Measurements from ENCODE around the gene EXOSC3. TPM values are rescaled to one million over a fixed set of nuclear protein-coding genes. Genes with fewer than 3 reads are reported as not detected.

The EXOSC3 gene
- total and polyA plus RNA-seq, 2 of the 8 experiments (the other 6 are each of a cell fraction or from before 2014, with no cell fraction given), result 46.7 to 73.4 TPM

DNA sequence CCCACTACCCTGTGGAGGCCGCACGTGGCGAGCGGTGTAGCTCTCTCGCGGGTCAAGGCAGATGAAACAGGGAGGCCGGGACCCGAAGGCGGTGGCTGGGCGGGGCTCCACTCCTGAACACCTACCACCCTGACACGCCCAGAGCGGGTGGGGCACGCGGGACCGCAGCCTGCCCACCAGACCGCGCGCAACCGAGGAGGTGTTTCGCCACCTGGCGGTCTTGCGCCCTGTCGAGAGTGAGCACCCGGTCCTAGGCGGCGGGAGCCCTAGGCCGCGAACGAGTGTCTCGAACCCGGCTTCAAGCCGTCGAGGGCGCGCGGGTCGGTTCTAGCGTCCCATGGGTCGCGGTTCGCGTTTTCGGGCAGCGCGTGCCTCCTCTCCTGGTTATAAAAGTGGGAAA is 2.2 kb upstream of the EXOSC3 start:
- ChIA-PET POLR2A (ENCODE audit: partially characterized antibody) (interaction anchor here (1.1 kb wide), 1 partner anchor 14 kb away, joined by 3 read pairs; the partner anchor contains the start of gene DCAF10), CTCF (ENCODE audit: partially characterized antibody) (interaction anchor here (0.9 to 1.5 kb wide), 3 partner anchors 11 to 39 kb away, joined by 3 to 5 read pairs (median 4); partner anchors contain the start of gene DCAF10)
- Histone ChIP-seq H3K4me2 (ENCODE audit: insufficient read depth in 1 of 2, low read depth in 2 of 2, low read length in 2 of 2) (peak overlapping the region in 1 of 2 experiments; percentile 20; a peak in 1 of 4 replicates), H3K9me3 (ENCODE audit: insufficient read depth in 2 of 2, low read depth in 1 of 2, low read length in 1 of 2) (no peaks in the 10 kb centered on the region), H3K36me3 (ENCODE audit: control insufficient read depth in 2 of 4, insufficient read depth in 4 of 4, low read length in 3 of 4) (peaks cover 10 to 17% (median 13%) of the 10 kb centered on the region in 4 experiments), H4K5ac (ENCODE audit: insufficient read length, low read depth, low read length) (no peak overlapping the region), H3K4ac (replicated peaks; ENCODE audit: insufficient read length, low read depth, low read length) (no peak overlapping the region), H2BK5ac (ENCODE audit: low read depth, low read length) (no peak overlapping the region), H3K27ac (ENCODE audit: low read depth, low read length) (no peak overlapping the region), H2BK20ac (ENCODE audit: low read length) (no peak overlapping the region), H3K4me3 (ENCODE audit: extremely low read depth in 1 of 4, insufficient read depth in 2 of 4, low read depth in 3 of 4, low read length in 4 of 4) (no peak overlapping the region), H3K23ac (ENCODE audit: insufficient read length) (no peak overlapping the region), H3K14ac (ENCODE audit: insufficient read length) (no peak overlapping the region), H2AFZ (ENCODE audit: low read length) (no peak overlapping the region), H2BK12ac (ENCODE audit: low read depth, low read length) (no peak overlapping the region), H3K18ac (ENCODE audit: extremely low read depth, low read length) (no peak overlapping the region), H2BK15ac (ENCODE audit: low read length) (no peak overlapping the region), H3K23me2 (ENCODE audit: low read depth, low read length) (peaks cover 6% of the 10 kb centered on the region), H4K20me1 (replicated peaks in 1 of 2; ENCODE audit: control insufficient read depth in 1 of 2, insufficient read depth in 2 of 2, low read length in 2 of 2) (peaks cover 0 to 10% of the 10 kb centered on the region in 2 experiments), H3K4me1 (replicated peaks in 1 of 4; ENCODE audit: control insufficient read depth in 3 of 4, insufficient read depth in 4 of 4, low read length in 3 of 4) (peaks cover 0 to 4% (median 0%) of the 10 kb centered on the region in 4 experiments; a peak in 3 of 7 replicates), H4K91ac (replicated peaks; ENCODE audit: insufficient read length, low read length) (no peak overlapping the region), H3K56ac (replicated peaks; ENCODE audit: insufficient read length, low read depth, low read length) (no peak overlapping the region), H4K8ac (ENCODE audit: extremely low read depth, insufficient read depth, low read length) (peak overlapping the region; percentile 80), H3K9ac (replicated peaks in 1 of 4; ENCODE audit: extremely low read depth in 1 of 4, low read depth in 3 of 4, low read length in 3 of 4) (no peak overlapping the region), H2BK120ac (replicated peaks; ENCODE audit: low read depth, low read length) (no peak overlapping the region), H2AK5ac (ENCODE audit: low read depth, low read length) (no peak overlapping the region), H3K79me1 (ENCODE audit: low read depth, low read length) (peaks cover 5% of the 10 kb centered on the region), H3K79me2 (ENCODE audit: control insufficient read depth in 1 of 2, insufficient read depth in 2 of 2, low read length in 2 of 2) (peaks cover 6 to 24% of the 10 kb centered on the region in 2 experiments; a peak in 3 of 4 replicates), H3K27me3 (replicated peaks in 1 of 4; ENCODE audit: control insufficient read depth in 3 of 4, extremely low read depth in 1 of 4, insufficient read depth in 3 of 4, low read length in 3 of 4) (peaks cover 0 to 3% (median 2%) of the 10 kb centered on the region in 4 experiments; a peak in 2 of 7 replicates)
- FAIRE-seq (no peak), DNase-seq (ENCODE audit: low read depth in 1 of 2, low spot score in 2 of 2) (peak in 1 of 2 experiments; percentile 61)
- 82% methylated on average over 28 of the region's 45 CpGs; no CpG with 5 or more reads in 1 of the 2 experiments for WGBS, 2 experiments (ENCODE audit: extremely low coverage in 1 of 2, insufficient coverage in 1 of 2, insufficient read length in 1 of 2, insufficient replicate concordance in 2 of 2, low coverage in 1 of 2, low lambda C conversion rate in 2 of 2, missing lambda C conversion rate in 1 of 2)
- TF ChIP-seq KDM4A (IDR thresholded peaks at IDR 0.05; ENCODE audit: low read depth, low read length, severe bottlenecking) (no peak), POU5F1 (IDR thresholded peaks at IDR 0.05; ENCODE audit: low read depth, low read length) (no peak), JUND (IDR thresholded peaks at IDR 0.05; ENCODE audit: low read length) (no peak), RAD21 (IDR thresholded peaks at IDR 0.05 in 1 of 2, conservative IDR thresholded peaks at IDR 0.05 in 1 of 2; ENCODE audit: low read depth in 2 of 2, low read length in 2 of 2) (0 out of 4 replicates have a peak, but pooled peaks of 1 of the 2 experiments have one; percentile 15), GTF2F1 (IDR thresholded peaks at IDR 0.05; ENCODE audit: borderline replicate concordance, low read depth, low read length) (no peak), PHF8 (conservative IDR thresholded peaks at IDR 0.05; ENCODE audit: low read depth, low read length) (no peak), ZNF274 (IDR thresholded peaks at IDR 0.05; ENCODE audit: borderline replicate concordance, extremely low read depth, low read length) (no peak), CEBPB (IDR thresholded peaks at IDR 0.05; ENCODE audit: low read depth, low read length) (no peak)
- TF ChIP-seq, protein P1, sequence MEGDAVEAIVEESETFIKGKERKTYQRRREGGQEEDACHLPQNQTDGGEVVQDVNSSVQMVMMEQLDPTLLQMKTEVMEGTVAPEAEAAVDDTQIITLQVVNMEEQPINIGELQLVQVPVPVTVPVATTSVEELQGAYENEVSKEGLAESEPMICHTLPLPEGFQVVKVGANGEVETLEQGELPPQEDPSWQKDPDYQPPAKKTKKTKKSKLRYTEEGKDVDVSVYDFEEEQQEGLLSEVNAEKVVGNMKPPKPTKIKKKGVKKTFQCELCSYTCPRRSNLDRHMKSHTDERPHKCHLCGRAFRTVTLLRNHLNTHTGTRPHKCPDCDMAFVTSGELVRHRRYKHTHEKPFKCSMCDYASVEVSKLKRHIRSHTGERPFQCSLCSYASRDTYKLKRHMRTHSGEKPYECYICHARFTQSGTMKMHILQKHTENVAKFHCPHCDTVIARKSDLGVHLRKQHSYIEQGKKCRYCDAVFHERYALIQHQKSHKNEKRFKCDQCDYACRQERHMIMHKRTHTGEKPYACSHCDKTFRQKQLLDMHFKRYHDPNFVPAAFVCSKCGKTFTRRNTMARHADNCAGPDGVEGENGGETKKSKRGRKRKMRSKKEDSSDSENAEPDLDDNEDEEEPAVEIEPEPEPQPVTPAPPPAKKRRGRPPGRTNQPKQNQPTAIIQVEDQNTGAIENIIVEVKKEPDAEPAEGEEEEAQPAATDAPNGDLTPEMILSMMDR (IDR thresholded peaks at IDR 0.05; ENCODE audit: control extremely low read depth in 1 of 3, insufficient read depth in 1 of 3, low read depth in 1 of 3, low read length in 3 of 3), result peak in 2 of 3 experiments; percentile 8 to 12; a peak in 1 of 4 replicates
